Stimulated activated CD4-positive, alpha-beta T cell treated with anti-CD3 and anti-CD28 coated beads, Interleukin-2, amount 100 ng/mL, for 4 hours (primary cell): ENCODE data around the gene NUP210.
A peak's percentile ranks its signal among the peaks of the same experiment; 100 is the strongest.
"Not testable (repeated sequence)": the region's sequence is repeated elsewhere in the genome, so short reads cannot be mapped to it uniquely, and the experiment has no call there.

Experiments
- DNase-seq: peaks from one replicate; pipeline ENCODE4 v3.0.0-alpha.2; 2020; ENCODE audit warnings: low read depth

NUP210 gene

DNA sequence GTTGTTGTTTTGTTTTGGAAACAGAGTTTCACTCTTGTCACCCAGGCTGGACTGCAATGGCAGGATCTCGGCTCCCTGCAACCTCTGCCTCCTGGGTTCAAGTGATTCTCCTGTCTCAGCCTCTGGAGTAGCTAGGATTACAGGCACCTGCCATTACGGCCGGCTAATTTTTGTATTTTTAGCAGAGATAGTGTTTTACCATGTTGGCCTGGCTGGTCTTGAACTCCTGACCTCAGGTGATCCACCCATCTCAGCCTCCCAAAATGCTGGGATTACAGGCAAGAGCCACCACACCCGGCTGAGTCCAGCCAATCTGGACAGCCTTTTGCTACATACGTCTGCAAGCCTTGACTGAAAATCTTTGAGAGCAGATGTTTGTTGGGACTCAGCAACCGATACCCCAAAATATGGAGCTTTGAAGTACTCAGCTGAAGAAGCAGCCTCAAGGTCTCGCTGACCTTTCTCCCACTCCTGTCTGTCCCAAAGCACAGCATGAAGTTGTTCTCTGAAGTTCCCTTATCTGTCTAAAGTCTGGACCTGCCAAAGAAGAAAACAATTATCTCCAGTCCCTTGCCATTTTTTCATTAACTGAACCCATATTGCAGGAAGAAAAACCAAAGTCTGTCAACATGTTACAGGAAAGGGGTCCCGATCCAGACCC is 9.6 kb upstream of the NUP210 start:
- no peak for DNase-seq

DNA sequence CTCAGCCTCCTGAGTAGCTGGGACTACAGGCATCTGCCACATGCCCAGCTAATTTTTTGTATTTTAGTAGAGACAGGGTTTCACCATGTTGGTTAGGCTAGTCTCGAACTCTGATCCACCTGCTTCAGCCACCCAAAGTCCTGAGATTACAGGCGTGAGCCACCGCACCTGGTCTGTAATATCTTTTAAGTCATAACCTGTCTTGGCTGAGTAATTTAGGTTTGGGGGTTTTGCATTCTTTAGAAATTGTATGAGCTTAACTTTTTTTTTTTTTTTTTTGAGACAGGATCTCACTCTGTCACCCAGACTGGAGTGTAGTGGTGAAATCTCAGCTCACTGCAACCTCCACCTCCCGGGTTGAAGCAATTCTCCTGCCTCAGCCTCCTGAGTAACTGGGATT is 8.6 kb upstream of the NUP210 start:
- DNase-seq = not testable (repeated sequence)

DNA sequence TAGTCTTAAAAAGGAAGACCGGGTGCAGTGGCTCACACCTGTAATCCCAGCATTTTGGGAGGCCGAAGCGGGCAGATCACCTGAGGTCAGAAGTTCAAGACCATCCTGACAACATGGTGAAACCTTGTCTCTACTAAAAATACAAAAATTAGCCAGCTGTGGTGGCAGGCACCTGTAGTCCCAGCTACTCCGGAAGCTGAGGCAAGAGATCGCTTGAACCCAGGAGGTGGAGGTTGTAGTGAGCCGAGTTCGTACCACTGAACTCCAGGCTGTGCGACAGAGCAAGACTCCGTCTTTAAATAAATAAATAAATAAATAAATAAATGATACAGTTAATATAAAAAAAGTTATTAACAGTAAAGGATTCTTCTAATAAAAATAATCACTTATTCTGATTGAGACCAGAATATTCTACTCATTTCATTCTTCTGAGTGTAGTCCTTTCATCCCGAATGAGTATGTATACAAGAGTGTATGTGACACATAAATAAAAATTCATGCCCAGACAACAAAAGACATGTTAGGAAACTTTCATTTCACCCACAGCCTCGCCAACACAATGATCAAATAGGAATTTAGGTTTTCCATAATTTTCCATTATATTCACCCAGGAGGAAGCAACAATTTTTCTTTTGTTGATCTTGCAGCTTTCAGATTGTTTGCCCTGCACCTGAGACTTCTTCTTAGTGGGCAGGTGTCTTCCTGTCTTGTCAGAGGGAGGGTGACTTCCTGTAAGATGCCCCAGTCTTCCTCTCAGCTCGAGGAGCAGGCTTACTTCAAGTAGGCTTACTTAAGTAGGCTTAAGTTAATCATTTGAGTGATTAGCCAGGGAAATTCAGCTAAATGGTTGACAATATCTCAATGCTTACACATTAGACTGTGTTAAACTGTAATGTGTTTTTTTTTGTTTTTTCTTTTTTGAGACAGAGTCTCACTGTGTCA is 7.8 kb upstream of the NUP210 start:
- DNase-seq = peak; percentile 43

DNA sequence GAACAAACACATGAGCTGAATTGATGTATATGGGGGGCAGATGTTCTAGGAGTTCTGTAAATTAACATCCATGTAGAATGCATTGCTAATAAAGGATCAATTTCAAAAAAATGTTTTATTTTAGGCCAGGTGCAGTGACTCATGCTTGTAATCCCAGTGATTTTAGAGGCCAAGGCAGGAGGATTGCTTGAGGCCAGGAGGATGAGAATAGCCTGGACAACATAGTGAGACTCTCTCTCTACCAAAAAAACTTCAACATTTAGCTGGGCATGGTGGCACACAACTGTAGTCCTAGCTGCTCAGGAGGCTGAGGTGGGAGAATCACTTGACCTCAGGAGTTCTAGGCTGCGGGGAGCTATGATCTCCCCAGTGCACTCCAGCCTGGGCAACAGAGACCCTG is 6.5 kb upstream of the NUP210 start:
- no peak for DNase-seq

DNA sequence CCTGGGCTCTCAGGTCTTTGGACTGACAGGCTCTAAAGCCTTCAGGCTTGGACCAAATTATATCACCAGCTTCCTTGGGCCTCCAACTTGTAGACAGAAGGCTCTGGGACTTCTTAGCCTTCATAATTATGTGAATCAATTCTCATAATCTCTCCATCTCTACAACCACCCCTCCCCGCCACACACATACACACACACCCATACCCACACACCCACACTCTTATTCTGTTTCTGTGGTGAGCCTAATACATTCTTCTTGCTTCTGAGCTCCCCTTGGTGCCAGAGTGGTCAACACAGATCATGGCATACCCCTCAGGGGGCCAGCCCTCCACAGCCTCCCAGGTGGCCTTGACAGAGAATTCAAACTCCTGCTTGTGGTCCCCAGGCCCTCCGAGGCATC is 5.6 kb upstream of the NUP210 start:
- DNase-seq = no peak

GRCh38 chr3:13424865-13425617 is 4.9 kb upstream of the NUP210 start:
- DNase-seq = no peak

- no peak for DNase-seq
Measured at GRCh38 chr3:13424141-13424844, 4.2 kb upstream of the NUP210 start.

DNA sequence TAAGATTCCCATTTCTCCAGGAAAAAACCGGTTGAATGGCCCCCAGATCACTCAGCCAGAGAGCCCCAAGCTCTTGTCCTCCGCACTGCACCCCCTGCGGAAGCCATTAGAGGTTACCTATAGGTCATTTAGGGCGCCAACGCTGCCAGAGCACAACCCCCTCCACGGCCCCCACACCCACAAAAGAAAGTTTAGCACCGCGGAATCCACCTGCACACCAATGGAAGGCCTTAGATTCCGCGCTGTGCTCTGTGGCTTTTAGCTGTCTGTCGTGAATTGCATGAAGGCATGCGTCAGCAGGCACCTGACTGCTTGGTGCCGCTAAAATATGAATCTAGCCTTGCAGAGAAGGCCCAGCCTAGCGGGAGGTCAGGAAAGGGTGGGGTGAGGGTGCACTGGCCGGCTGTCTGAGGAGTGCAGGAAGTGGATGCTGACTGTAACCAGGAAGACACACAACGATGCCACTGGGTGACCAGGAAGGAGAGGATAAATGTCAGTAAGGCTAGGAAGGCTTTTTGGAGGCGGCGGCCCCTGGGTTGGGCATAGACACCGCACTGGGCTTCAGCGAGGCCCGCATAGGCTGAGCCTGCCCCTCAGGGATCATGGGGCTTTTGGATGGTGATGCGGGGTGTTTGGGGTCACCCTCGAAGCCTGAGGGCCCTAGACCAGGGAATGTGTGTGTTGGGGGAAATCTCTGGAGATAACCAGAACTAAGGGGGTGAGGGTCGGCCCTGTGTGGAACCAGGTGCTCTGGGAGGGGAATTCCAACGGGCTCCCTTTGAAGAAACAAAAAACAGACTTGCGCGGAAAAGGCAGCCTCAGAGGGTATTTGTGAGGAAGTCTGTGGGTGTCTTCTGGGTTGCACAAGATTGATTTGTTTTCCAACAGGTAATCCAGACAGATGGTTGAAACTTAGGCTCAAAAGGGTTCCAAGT is 976 bp upstream of the NUP210 start:
- DNase-seq = peak; percentile 75

DNA sequence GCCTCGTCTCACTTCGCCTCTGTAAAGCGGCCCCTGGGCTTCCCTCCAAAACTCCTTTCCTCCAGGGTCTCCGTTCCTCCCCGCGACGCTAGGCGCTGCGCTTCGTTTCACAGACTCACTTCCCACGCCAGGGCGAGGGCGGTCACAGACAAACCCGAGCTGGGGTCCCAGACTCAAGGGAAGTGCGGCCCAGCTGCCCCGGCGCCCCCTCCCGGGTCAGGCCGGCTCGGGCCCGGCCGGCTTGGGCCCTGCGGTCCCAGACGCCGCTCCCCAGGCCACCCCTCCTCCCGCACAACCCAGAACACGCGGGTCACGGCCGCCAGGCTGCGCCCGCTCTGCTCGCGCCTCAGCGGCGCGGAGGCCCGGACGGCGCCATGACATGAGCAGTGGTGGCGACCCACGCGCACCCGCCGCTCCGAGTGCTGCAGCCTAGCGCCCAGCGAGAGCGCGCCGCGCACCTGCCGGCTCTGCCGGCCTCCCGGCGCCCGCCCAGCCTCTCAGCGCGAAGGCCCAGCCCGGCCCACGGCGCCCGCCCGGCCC is 547 bp downstream of the NUP210 start:
- DNase-seq = peak; percentile 55

- DNase-seq = no peak
Measured at GRCh38 chr3:13417166-13417947, 2.8 kb downstream of the NUP210 start.

GRCh38 chr3:13415997-13416793 is 3.9 kb downstream of the NUP210 start:
- no peak for DNase-seq

- DNase-seq = no peak
Measured at GRCh38 chr3:13415236-13415986, 4.7 kb downstream of the NUP210 start.

DNA sequence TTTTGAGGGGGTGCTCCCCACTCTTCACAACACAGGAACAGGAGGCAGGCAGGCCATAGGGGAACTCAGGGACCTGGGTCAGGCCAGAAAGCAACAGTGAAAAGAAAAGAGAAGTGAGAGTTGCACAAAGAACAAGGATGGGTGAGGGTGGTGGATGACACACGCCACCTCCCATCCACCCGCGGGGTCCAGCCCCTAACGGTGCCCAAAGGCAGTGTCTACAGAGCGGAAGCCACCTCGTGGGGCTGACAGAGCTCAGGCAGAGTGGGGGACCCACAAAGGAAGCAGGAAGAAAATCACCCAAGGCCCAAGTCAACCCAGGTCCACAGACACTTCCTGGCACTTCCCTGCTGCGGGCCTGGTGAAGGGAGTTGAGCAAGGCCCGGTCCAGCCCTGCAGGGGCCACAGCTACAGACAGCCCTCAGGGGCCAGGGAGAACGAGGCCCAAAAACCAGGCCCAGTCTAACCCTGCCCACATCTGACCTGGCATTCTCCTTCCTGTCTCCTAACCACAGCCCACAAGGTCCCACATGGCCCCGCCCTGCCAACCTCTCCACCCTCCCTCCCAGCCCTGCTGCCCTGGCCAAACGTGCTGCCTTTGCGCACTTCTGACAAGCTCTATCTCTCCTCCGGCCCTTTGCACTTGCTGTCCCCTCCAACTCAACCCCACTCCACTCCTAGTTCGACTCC is 5.9 kb downstream of the NUP210 start:
- DNase-seq = peak; percentile 45

- DNase-seq = no peak
Measured at GRCh38 chr3:13411186-13411860, 8.8 kb downstream of the NUP210 start.

- DNase-seq = no peak
Measured at GRCh38 chr3:13408890-13409289, 11.2 kb downstream of the NUP210 start.

DNA sequence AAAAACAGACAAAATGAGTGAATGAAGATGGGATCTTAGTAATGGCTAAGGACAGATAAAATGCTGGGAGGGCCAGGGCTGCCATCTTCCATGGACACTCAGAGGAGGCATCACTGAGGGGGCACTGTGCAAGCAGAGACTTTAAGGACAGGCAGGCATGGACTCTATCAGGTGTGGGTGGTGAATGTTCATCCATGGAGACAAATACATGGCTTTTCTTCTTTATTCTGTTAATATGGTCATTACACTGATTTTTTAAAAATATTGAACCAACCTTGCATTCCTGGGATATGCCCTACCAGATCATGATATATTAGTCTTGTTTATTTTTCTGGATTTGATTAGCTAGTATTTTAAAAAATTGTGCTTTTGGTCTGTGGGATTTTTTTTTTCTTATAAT is 12.2 kb downstream of the NUP210 start:
- no peak for DNase-seq

DNA sequence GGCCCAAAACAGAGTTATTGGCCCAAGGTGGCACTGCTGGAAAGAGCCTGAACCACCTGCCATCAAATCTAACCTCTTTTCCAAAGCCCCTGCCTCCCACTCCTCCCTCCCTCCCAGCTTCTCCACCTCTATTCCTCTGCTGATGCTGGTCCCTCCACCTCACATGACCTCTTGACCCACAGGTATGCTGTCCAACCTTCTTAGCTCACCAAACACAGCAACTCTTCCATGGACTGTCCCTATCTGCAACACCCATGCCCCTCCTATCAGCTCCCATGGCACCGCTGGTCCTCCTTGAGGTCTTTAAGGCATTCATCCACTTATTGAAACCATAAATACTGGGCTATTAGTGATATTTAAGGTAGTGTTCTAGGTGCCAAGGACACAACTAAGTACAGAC is 12.6 kb downstream of the NUP210 start:
- DNase-seq = no peak
